K562 (cell line): ENCODE measurements around the gene TAF12. TPM values are rescaled to one million over a fixed set of nuclear protein-coding genes. Genes with fewer than 3 reads are reported as not detected.

Source experiments
- ATAC-seq: fragments of 200-7000 bp; cut with Tn5 transposase; 3 replicates; pipeline ENCODE4 v1.9.1; 2020; ENCODE audit warnings: moderate library complexity
- BruUV-seq: library from RNA; stranded (reverse); fragments of 400-500 nt; replicated peaks from 2 replicates; lab custom pipeline; 2021; lab: Mats Ljungman, UMichigan
- CTCF ChIA-PET: fragments of 300-600 bp; formaldehyde crosslinking; extraction: SDS; loops from one replicate; lab custom pipeline; 2021; ENCODE audit warnings: low intra/inter-chr PET ratio; lab: Yijun Ruan, JAX
- POLR2A ChIA-PET: fragments of 300-600, 350-650 bp; sonication (Branson Sonifier 250); formaldehyde crosslinking; extraction: SDS; loops from one replicate; lab custom pipeline; 2021; ENCODE audit warnings: antibody characterized with exemption, inconsistent platforms; lab: Yijun Ruan, JAX
- DNase-seq, 4 experiments: peaks; one replicate each; pipeline versions ENCODE4 v3.0.0 to v3.0.0-alpha.2; 2011 to 2018; ENCODE audit warnings: low spot score in 3 of 4, mixed read lengths in 3 of 4; ENCODE audit errors: extremely low read depth in 1 of 4
- FAIRE-seq: peaks from 2 replicates; lab custom pipeline; 2011; peaks lifted over from hg19 to GRCh38; lab: Jason Lieb, UNC
- H2AFZ ChIP-seq: 2 replicates; pipeline ENCODE4 v1.6.0; 2011; ENCODE audit warnings: low read depth, low read length, control low read depth, inconsistent platforms
- H3K27ac ChIP-seq: fragments of 200-600 bp; 3 replicates; pipeline ENCODE4 v1.8.0; 2011; ENCODE audit warnings: low read depth, mild to moderate bottlenecking, control low read depth, inconsistent platforms, low read length, moderate library complexity, mixed read lengths; ENCODE audit errors: extremely low read depth
- H3K27me3 ChIP-seq, 2 experiments: fragments of 300-600 bp in 1 of 2; 2 replicates in 1 of 2; 3 replicates in 1 of 2; pipeline versions ENCODE4 v1.6.0 to v1.8.0; 2011; ENCODE audit warnings: inconsistent platforms in 2 of 2, low read length in 2 of 2, mild to moderate bottlenecking in 1 of 2, mixed read lengths in 1 of 2, moderate library complexity in 1 of 2; ENCODE audit not compliant: control insufficient read depth in 2 of 2, insufficient read depth in 2 of 2
- H3K36me3 ChIP-seq: fragments of 300-600 bp; 3 replicates; pipeline ENCODE4 v1.8.0; 2011; ENCODE audit warnings: mild to moderate bottlenecking, low read length, inconsistent platforms; ENCODE audit not compliant: control insufficient read depth, insufficient read depth
- H3K4me1 ChIP-seq, 2 experiments: fragments of 200-600 bp in 1 of 2; replicated peaks in 1 of 2; 2 replicates in 1 of 2; 3 replicates in 1 of 2; pipeline versions ENCODE4 v1.5.1 to v1.8.0; 2011; ENCODE audit warnings: inconsistent platforms in 2 of 2, low read length in 2 of 2, mild to moderate bottlenecking in 1 of 2, mixed read lengths in 1 of 2, moderate library complexity in 1 of 2; ENCODE audit not compliant: control insufficient read depth in 2 of 2, insufficient read depth in 2 of 2
- H3K4me2 ChIP-seq: 2 replicates; pipeline ENCODE4 v1.6.1; 2011; ENCODE audit warnings: low read length, control low read depth, inconsistent platforms, mixed read lengths; ENCODE audit not compliant: insufficient read depth
- H3K4me3 ChIP-seq: fragments of 200-600 bp; sonication (generic), shearing (Covaris generic); 2 replicates; pipeline ENCODE4 v1.5.1; 2016; ENCODE audit warnings: control low read depth, inconsistent platforms
- H3K79me2 ChIP-seq: fragments of 200-600 bp; 3 replicates; pipeline ENCODE4 v1.8.0; 2011; ENCODE audit warnings: low read length, inconsistent platforms; ENCODE audit not compliant: control insufficient read depth, insufficient read depth
- H3K9ac ChIP-seq, 2 experiments: 2 replicates each; pipeline versions ENCODE4 v1.6.0 to v1.6.1; 2011; ENCODE audit warnings: low read depth in 2 of 2, low read length in 2 of 2, control low read depth in 1 of 2, inconsistent platforms in 1 of 2, mild to moderate bottlenecking in 1 of 2, mixed read lengths in 1 of 2; ENCODE audit not compliant: insufficient read depth in 1 of 2
- H3K9me1 ChIP-seq: one replicate; pipeline ENCODE4 v1.6.0; 2011; ENCODE audit warnings: inconsistent platforms, mild to moderate bottlenecking, low read length, moderate library complexity; ENCODE audit not compliant: control insufficient read depth, insufficient read depth
- H3K9me3 ChIP-seq: replicated peaks from 2 replicates; pipeline ENCODE4 v1.5.1; 2011; ENCODE audit warnings: low read depth, low read length, inconsistent platforms; ENCODE audit not compliant: control insufficient read depth, insufficient read depth
- H4K20me1 ChIP-seq: replicated peaks from 2 replicates; pipeline ENCODE4 v1.6.1; 2011; ENCODE audit warnings: low read length, inconsistent platforms, mixed read lengths; ENCODE audit not compliant: control insufficient read depth, insufficient read depth
- ARID2 ChIP-seq: fragments of 450-650 bp; IDR thresholded peaks from 2 replicates; pipeline ENCODE4 v1.6.1; 2017; ENCODE audit warnings: antibody characterized with exemption, mild to moderate bottlenecking
- MBD1 ChIP-seq: fragments of 250-450 bp; sonication (Bioruptor Pico); IDR thresholded peaks from 2 replicates; pipeline ENCODE4 v1.8.0; 2022; ENCODE audit warnings: inconsistent platforms
- THRB ChIP-seq: fragments of 450-650 bp; formaldehyde crosslinking; conservative IDR thresholded peaks from 2 replicates; pipeline ENCODE4 v1.4.0; 2022; ENCODE audit warnings: mild to moderate bottlenecking, missing genetic modification characterization
- WGBS: fragments of 100-300 bp; shearing (Covaris generic); methylation state at CpG from one replicate; pipeline ENCODE4 v1.1.6; 2016; ENCODE audit warnings: low coverage, mixed read lengths; ENCODE audit not compliant: insufficient coverage; ENCODE audit errors: missing lambda C conversion rate; 5-methylcytosine and 5-hydroxymethylcytosine counted together
- in situ Hi-C: fragments of 300-500 bp; cut with MboI; formaldehyde crosslinking; loops from 4 replicates; pipeline ENCODE4 v1.15.0; 2018; ENCODE audit warnings: inconsistent platforms, mixed read lengths
- intact Hi-C: fragments of 100-400 bp; cut with micrococcal nuclease; formaldehyde crosslinking; loops from 2 replicates; pipeline ENCODE4 v1.14.2; 2022
- polyA plus RNA-seq, 8 experiments: library from polyadenylated mRNA; depleted of rRNA in 4 of 8; stranded (reverse) in 5 of 8; unstranded in 3 of 8; fragments of >200 nt; fragmentation: Nextera tagmentation in 2 of 8; fragmentation: Illumina TruSeq in 1 of 8; extraction: Ambion mirVana in 2 of 8; extraction: Trizol in 1 of 8; gene quantifications; 2 replicates each; pipeline versions ENCODE4 v1.2.1 to v1.2.3, GENCODE V29; 2011 to 2014; ENCODE audit warnings: inconsistent platforms in 1 of 8, missing spikeins in 1 of 8
- total RNA-seq, 7 experiments: library from RNA; depleted of rRNA in 6 of 7; stranded (reverse); fragments of >200 nt in 6 of 7; fragmentation: Illumina TruSeq in 2 of 7; extraction: Trizol in 2 of 7; gene quantifications; 2 replicates each; pipeline versions ENCODE4 v1.2.1 to v1.2.3, GENCODE V29; 2011 to 2021; ENCODE audit warnings: low replicate concordance in 1 of 7

Gene TAF12
- total and polyA plus RNA-seq, 9 of the 15 experiments (the other 6 are each of a cell fraction or from before 2014, with no cell fraction given) = 31.6 to 89.0 (median 50.5) TPM

- no peak for FAIRE-seq
- CTCF ChIA-PET = no interaction called here
- 90% methylated on average over 12 of the region's 12 CpGs for WGBS
These were observed 23.9 kb upstream of the TAF12 start for GRCh38 chr1:28666806-28667205.

More at GRCh38 chr1:28666806-28667205, 23.9 kb upstream of the TAF12 start:
- no peak overlapping the region for H3K27ac ChIP-seq
- ATAC-seq (no peak), DNase-seq (no peak)
- H3K79me2 ChIP-seq = peaks cover 32% of the 10 kb centered on the region
- POLR2A ChIA-PET = interaction anchor here (1.3 to 13.8 kb wide), 3 partner anchors 10 to 86 kb away, joined by 5 to 240 read pairs (median 6); partner anchors contain the start of gene RNU11
- no peak overlapping the region for H3K4me3 ChIP-seq
- in situ Hi-C loops (no loop called here), intact Hi-C loops (no loop called here)
- BruUV-seq = no TSS peak
- no peaks in the 10 kb centered on the region for H3K27me3 ChIP-seq
- H3K4me2 ChIP-seq = no peak overlapping the region
- H3K4me1 ChIP-seq = peaks cover 3 to 28% of the 10 kb centered on the region in 2 experiments; a peak in 4 of 5 replicates
- no peaks in the 10 kb centered on the region for H3K9me3 ChIP-seq
- no peaks in the 10 kb centered on the region for H3K9me1 ChIP-seq
- H4K20me1 ChIP-seq = no peaks in the 10 kb centered on the region
- H2AFZ ChIP-seq = no peak overlapping the region
- H3K9ac ChIP-seq = peak overlapping the region in 1 of 2 experiments; percentile 39; a peak in 1 of 4 replicates
- TF ChIP-seq ARID2 = no peak
- TF ChIP-seq THRB (CRISPR knock-in tag) = 0 out of 2 replicates have a peak, but pooled peaks have one; percentile 30
- no peak for TF ChIP-seq MBD1 (CRISPR knock-in tag)
- no peaks in the 10 kb centered on the region for H3K36me3 ChIP-seq
